GM12878 (cell line): Measurements from ENCODE around the gene PLSCR4.

Source experiments
- CEBPB ChIP-seq, 2 experiments: fragments of 150-350 bp in 1 of 2; IDR thresholded peaks; 2 replicates each; pipeline ENCODE4 v1.6.1; 2012 to 2014; ENCODE audit warnings: low read depth in 2 of 2, low read length in 2 of 2, borderline replicate concordance in 1 of 2, inconsistent platforms in 1 of 2
- CTCF ChIP-seq, 3 experiments: IDR thresholded peaks in 2 of 3; conservative IDR thresholded peaks in 1 of 3; 2 replicates each; pipeline ENCODE4 v1.5.1; 2011; ENCODE audit warnings: low read depth in 3 of 3, low read length in 3 of 3, mild to moderate bottlenecking in 3 of 3, control low read depth in 2 of 3, moderate library complexity in 2 of 3, inconsistent platforms in 1 of 3, mixed read lengths in 1 of 3; ENCODE audit not compliant: control insufficient read depth in 2 of 3, insufficient read depth in 1 of 3; ENCODE audit errors: extremely low read depth in 1 of 3
- EGR1 ChIP-seq, 2 experiments: IDR thresholded peaks; 1 replicate in 1 of 2; 2 replicates in 1 of 2; pipeline ENCODE4 v1.6.1; 2011 to 2012; ENCODE audit warnings: low read depth in 2 of 2, low read length in 2 of 2, borderline replicate concordance in 1 of 2, mild to moderate bottlenecking in 1 of 2, moderate library complexity in 1 of 2
- GABPA ChIP-seq: IDR thresholded peaks from 2 replicates; pipeline ENCODE4 v1.6.1; 2014; ENCODE audit warnings: antibody characterized with exemption, low read depth, mild to moderate bottlenecking, inconsistent platforms
- MEF2A ChIP-seq: IDR thresholded peaks from 2 replicates; pipeline ENCODE4 v1.6.1; 2011; ENCODE audit warnings: low read depth, mild to moderate bottlenecking, low read length, moderate library complexity; ENCODE audit not compliant: insufficient read depth
- PAX5 ChIP-seq: IDR thresholded peaks from 2 replicates; pipeline ENCODE4 v1.6.1; 2011; ENCODE audit warnings: low read depth, low read length, borderline replicate concordance
- SMARCA5 ChIP-seq: fragments of 450-650 bp; IDR thresholded peaks from 2 replicates; pipeline ENCODE4 v1.6.1; 2017; ENCODE audit warnings: mild to moderate bottlenecking
- SUZ12 ChIP-seq: fragments of 200-600 bp; sonication (generic); IDR thresholded peaks from one replicate; pipeline ENCODE4 v1.6.1; 2018; ENCODE audit warnings: antibody characterized with exemption, mild to moderate bottlenecking; ENCODE audit not compliant: unreplicated experiment
- TAF1 ChIP-seq: IDR thresholded peaks from 2 replicates; pipeline ENCODE4 v1.6.1; 2011; ENCODE audit warnings: mild to moderate bottlenecking, low read depth, low read length, borderline replicate concordance
- WRNIP1 ChIP-seq: IDR thresholded peaks from 2 replicates; pipeline ENCODE4 v1.6.1; 2011; ENCODE audit warnings: low read depth, low read length, improper control_type of control experiment, borderline replicate concordance

GRCh38 chr3:146243559-146243958 lies 7.3 kb downstream of the PLSCR4 start:
- TF ChIP-seq GABPA (no peak), EGR1 (IDR thresholded peaks at IDR 0.05; ENCODE audit: borderline replicate concordance in 1 of 2, low read depth in 2 of 2, low read length in 2 of 2) (no peak), CTCF (IDR thresholded peaks at IDR 0.05 in 2 of 3, conservative IDR thresholded peaks at IDR 0.05 in 1 of 3; ENCODE audit: control insufficient read depth in 2 of 3, extremely low read depth in 1 of 3, insufficient read depth in 1 of 3, low read depth in 3 of 3, low read length in 3 of 3) (no peak), SUZ12 (no peak), PAX5 (no peak), WRNIP1 (no peak), CEBPB (IDR thresholded peaks at IDR 0.05; ENCODE audit: borderline replicate concordance in 1 of 2, low read depth in 2 of 2, low read length in 2 of 2) (no peak), TAF1 (no peak), SMARCA5 (no peak), MEF2A (no peak)
